HEK293 (cell line): Measurements from ENCODE around the gene TMEM14C.

ENCODE experiments used
- TCF7L2 ChIP-seq: IDR thresholded peaks from 2 replicates; pipeline ENCODE4 v1.6.1; 2011; ENCODE audit warnings: low read depth, mild to moderate bottlenecking, inconsistent platforms, low read length, moderate library complexity, borderline replicate concordance
- ZNF114 ChIP-seq: fragments of 450-650 bp; formaldehyde crosslinking; IDR thresholded peaks from 2 replicates; pipeline ENCODE4 v1.5.0; 2017; ENCODE audit warnings: missing biosample characterization, missing genetic modification characterization
- ZNF423 ChIP-seq: fragments of 450-650 bp; formaldehyde crosslinking; IDR thresholded peaks from 2 replicates; pipeline ENCODE4 v1.5.1; 2016; ENCODE audit warnings: missing biosample characterization, missing genetic modification characterization
- ZNF521 ChIP-seq: fragments of 450-650 bp; formaldehyde crosslinking; IDR thresholded peaks from 2 replicates; pipeline ENCODE4 v1.5.1; 2017; ENCODE audit warnings: missing biosample characterization, mild to moderate bottlenecking, missing genetic modification characterization
- ZNF555 ChIP-seq: fragments of 450-650 bp; formaldehyde crosslinking; conservative IDR thresholded peaks from 2 replicates; pipeline ENCODE4 v1.5.1; 2017; ENCODE audit warnings: missing biosample characterization, mild to moderate bottlenecking, missing genetic modification characterization, inconsistent platforms
- TF ChIP-seq, protein P1 (sequence below): fragments of 450-650 bp; formaldehyde crosslinking; IDR thresholded peaks from 2 replicates; pipeline ENCODE4 v1.5.1; 2016; ENCODE audit warnings: missing biosample characterization, missing genetic modification characterization
- TF ChIP-seq, protein P2 (sequence below): IDR thresholded peaks from 2 replicates; pipeline ENCODE4 v1.6.1; 2011; ENCODE audit warnings: mild to moderate bottlenecking, low read depth, low read length, borderline replicate concordance
- TF ChIP-seq, protein P3 (sequence below): fragments of 450-650 bp; formaldehyde crosslinking; IDR thresholded peaks from 2 replicates; pipeline ENCODE4 v1.5.1; 2016; ENCODE audit warnings: missing biosample characterization, missing genetic modification characterization
- TF ChIP-seq, protein P4 (sequence below): fragments of 450-650 bp; formaldehyde crosslinking; IDR thresholded peaks from 2 replicates; pipeline ENCODE4 v1.5.1; 2017; ENCODE audit warnings: missing biosample characterization, missing genetic modification characterization
- TF ChIP-seq, protein P5 (sequence below): fragments of 450-650 bp; formaldehyde crosslinking; IDR thresholded peaks from 2 replicates; pipeline ENCODE4 v1.5.1; 2016; ENCODE audit warnings: missing biosample characterization, missing genetic modification characterization
- TF ChIP-seq, protein P6 (sequence below): fragments of 450-650 bp; formaldehyde crosslinking; optimal IDR thresholded peaks from 2 replicates; pipeline ENCODE3; 2016; ENCODE audit warnings: missing biosample characterization, mild to moderate bottlenecking, missing genetic modification characterization
- TF ChIP-seq, protein P7 (sequence below): fragments of 450-650 bp; formaldehyde crosslinking; IDR thresholded peaks from 2 replicates; pipeline ENCODE4 v1.5.1; 2016; ENCODE audit warnings: missing biosample characterization, missing genetic modification characterization, low read depth

DNA sequence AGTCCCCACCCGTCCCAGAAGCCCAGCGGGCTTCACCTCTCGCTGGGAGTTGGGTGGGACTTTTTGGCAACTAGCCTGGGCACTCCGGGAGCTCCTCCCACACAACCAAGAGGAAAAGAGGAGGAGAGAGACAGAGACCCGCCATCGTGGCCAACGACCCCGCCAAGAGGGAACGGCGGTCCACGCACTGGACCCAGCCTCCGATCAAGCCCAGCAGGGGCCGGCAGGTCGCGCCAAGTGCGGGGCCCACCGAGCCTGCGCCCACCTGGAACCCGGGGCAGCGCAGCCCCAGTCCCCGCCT lies 3.0 kb upstream of the TMEM14C start:
- TF ChIP-seq, protein P1, sequence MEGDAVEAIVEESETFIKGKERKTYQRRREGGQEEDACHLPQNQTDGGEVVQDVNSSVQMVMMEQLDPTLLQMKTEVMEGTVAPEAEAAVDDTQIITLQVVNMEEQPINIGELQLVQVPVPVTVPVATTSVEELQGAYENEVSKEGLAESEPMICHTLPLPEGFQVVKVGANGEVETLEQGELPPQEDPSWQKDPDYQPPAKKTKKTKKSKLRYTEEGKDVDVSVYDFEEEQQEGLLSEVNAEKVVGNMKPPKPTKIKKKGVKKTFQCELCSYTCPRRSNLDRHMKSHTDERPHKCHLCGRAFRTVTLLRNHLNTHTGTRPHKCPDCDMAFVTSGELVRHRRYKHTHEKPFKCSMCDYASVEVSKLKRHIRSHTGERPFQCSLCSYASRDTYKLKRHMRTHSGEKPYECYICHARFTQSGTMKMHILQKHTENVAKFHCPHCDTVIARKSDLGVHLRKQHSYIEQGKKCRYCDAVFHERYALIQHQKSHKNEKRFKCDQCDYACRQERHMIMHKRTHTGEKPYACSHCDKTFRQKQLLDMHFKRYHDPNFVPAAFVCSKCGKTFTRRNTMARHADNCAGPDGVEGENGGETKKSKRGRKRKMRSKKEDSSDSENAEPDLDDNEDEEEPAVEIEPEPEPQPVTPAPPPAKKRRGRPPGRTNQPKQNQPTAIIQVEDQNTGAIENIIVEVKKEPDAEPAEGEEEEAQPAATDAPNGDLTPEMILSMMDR, result no peak
- TF ChIP-seq, protein P2, sequence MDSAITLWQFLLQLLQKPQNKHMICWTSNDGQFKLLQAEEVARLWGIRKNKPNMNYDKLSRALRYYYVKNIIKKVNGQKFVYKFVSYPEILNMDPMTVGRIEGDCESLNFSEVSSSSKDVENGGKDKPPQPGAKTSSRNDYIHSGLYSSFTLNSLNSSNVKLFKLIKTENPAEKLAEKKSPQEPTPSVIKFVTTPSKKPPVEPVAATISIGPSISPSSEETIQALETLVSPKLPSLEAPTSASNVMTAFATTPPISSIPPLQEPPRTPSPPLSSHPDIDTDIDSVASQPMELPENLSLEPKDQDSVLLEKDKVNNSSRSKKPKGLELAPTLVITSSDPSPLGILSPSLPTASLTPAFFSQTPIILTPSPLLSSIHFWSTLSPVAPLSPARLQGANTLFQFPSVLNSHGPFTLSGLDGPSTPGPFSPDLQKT, result no peak
- TF ChIP-seq, protein P3, sequence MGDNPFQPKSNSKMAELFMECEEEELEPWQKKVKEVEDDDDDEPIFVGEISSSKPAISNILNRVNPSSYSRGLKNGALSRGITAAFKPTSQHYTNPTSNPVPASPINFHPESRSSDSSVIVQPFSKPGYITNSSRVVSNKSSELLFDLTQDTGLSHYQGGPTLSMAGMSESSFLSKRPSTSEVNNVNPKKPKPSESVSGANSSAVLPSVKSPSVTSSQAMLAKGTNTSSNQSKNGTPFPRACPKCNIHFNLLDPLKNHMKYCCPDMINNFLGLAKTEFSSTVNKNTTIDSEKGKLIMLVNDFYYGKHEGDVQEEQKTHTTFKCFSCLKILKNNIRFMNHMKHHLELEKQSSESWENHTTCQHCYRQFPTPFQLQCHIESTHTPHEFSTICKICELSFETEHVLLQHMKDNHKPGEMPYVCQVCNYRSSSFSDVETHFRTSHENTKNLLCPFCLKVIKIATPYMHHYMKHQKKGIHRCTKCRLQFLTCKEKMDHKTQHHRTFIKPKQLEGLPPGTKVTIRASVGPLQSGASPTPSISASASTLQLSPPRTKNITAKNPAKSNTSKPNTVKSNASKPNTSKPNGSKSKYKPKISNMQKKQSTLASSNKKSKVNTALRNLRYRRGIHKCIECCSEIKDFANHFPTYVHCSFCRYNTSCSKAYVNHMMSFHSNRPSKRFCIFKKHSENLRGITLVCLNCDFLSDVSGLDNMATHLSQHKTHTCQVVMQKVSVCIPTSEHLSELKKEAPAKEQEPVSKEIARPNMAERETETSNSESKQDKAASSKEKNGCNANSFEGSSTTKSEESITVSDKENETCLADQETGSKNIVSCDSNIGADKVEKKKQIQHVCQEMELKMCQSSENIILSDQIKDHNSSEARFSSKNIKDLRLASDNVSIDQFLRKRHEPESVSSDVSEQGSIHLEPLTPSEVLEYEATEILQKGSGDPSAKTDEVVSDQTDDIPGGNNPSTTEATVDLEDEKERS (tag by site-specific recombination), result no peak
- TF ChIP-seq, protein P4, sequence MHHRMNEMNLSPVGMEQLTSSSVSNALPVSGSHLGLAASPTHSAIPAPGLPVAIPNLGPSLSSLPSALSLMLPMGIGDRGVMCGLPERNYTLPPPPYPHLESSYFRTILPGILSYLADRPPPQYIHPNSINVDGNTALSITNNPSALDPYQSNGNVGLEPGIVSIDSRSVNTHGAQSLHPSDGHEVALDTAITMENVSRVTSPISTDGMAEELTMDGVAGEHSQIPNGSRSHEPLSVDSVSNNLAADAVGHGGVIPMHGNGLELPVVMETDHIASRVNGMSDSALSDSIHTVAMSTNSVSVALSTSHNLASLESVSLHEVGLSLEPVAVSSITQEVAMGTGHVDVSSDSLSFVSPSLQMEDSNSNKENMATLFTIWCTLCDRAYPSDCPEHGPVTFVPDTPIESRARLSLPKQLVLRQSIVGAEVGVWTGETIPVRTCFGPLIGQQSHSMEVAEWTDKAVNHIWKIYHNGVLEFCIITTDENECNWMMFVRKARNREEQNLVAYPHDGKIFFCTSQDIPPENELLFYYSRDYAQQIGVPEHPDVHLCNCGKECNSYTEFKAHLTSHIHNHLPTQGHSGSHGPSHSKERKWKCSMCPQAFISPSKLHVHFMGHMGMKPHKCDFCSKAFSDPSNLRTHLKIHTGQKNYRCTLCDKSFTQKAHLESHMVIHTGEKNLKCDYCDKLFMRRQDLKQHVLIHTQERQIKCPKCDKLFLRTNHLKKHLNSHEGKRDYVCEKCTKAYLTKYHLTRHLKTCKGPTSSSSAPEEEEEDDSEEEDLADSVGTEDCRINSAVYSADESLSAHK (tag by site-specific recombination), result no peak
- TF ChIP-seq, protein P5, sequence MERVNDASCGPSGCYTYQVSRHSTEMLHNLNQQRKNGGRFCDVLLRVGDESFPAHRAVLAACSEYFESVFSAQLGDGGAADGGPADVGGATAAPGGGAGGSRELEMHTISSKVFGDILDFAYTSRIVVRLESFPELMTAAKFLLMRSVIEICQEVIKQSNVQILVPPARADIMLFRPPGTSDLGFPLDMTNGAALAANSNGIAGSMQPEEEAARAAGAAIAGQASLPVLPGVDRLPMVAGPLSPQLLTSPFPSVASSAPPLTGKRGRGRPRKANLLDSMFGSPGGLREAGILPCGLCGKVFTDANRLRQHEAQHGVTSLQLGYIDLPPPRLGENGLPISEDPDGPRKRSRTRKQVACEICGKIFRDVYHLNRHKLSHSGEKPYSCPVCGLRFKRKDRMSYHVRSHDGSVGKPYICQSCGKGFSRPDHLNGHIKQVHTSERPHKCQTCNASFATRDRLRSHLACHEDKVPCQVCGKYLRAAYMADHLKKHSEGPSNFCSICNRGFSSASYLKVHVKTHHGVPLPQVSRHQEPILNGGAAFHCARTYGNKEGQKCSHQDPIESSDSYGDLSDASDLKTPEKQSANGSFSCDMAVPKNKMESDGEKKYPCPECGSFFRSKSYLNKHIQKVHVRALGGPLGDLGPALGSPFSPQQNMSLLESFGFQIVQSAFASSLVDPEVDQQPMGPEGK (tag by site-specific recombination), result no peak
- TF ChIP-seq TCF7L2 (no peak), ZNF114 (tag by site-specific recombination) (no peak), ZNF521 (tag by site-specific recombination) (no peak), ZNF423 (tag by site-specific recombination) (no peak), ZNF555 (tag by site-specific recombination) (no peak)
- TF ChIP-seq, protein P6, sequence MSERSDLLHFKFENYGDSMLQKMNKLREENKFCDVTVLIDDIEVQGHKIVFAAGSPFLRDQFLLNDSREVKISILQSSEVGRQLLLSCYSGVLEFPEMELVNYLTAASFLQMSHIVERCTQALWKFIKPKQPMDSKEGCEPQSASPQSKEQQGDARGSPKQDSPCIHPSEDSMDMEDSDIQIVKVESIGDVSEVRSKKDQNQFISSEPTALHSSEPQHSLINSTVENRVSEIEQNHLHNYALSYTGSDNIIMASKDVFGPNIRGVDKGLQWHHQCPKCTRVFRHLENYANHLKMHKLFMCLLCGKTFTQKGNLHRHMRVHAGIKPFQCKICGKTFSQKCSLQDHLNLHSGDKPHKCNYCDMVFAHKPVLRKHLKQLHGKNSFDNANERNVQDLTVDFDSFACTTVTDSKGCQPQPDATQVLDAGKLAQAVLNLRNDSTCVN (tag by site-specific recombination), result no peak
- TF ChIP-seq, protein P7, sequence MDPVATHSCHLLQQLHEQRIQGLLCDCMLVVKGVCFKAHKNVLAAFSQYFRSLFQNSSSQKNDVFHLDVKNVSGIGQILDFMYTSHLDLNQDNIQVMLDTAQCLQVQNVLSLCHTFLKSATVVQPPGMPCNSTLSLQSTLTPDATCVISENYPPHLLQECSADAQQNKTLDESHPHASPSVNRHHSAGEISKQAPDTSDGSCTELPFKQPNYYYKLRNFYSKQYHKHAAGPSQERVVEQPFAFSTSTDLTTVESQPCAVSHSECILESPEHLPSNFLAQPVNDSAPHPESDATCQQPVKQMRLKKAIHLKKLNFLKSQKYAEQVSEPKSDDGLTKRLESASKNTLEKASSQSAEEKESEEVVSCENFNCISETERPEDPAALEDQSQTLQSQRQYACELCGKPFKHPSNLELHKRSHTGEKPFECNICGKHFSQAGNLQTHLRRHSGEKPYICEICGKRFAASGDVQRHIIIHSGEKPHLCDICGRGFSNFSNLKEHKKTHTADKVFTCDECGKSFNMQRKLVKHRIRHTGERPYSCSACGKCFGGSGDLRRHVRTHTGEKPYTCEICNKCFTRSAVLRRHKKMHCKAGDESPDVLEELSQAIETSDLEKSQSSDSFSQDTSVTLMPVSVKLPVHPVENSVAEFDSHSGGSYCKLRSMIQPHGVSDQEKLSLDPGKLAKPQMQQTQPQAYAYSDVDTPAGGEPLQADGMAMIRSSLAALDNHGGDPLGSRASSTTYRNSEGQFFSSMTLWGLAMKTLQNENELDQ, result no peak
